Kidney (tissue), 14 donors: Measurements from ENCODE around the gene SFT2D1. TPM values are rescaled to one million over a fixed set of nuclear protein-coding genes. Genes with fewer than 3 reads are reported as not detected.

Experiments used
- DNase-seq, 5 donors: peaks; one replicate each; pipeline ENCODE4 v3.0.0-alpha.2; 2013 to 2020
- FAIRE-seq: peaks from 2 replicates; lab custom pipeline; 2012; peaks lifted over from hg19 to GRCh38; lab: Jason Lieb, UNC
- H3K27ac ChIP-seq, 2 donors: one replicate each; pipeline ENCODE4 v1.7.0; 2013; ENCODE audit warnings: low read depth in 2 of 2, low read length in 2 of 2, inconsistent platforms in 1 of 2
- H3K27me3 ChIP-seq: one replicate; pipeline ENCODE4 v1.7.1; 2013; ENCODE audit warnings: low read length, inconsistent platforms; ENCODE audit not compliant: control insufficient read depth, insufficient read depth
- H3K36me3 ChIP-seq, 3 donors: one replicate each; pipeline versions ENCODE4 v1.7.0 to v1.7.1; 2013; ENCODE audit warnings: low read length in 3 of 3, control low read depth in 1 of 3, inconsistent platforms in 1 of 3; ENCODE audit not compliant: insufficient read depth in 3 of 3, control insufficient read depth in 2 of 3
- H3K4me1 ChIP-seq, 3 donors: one replicate each; pipeline versions ENCODE4 v1.7.0 to v1.7.1; 2013; ENCODE audit warnings: low read length in 3 of 3, inconsistent platforms in 1 of 3, low read depth in 1 of 3; ENCODE audit not compliant: control insufficient read depth in 2 of 3, insufficient read depth in 2 of 3
- H3K4me3 ChIP-seq, 3 donors: one replicate each; pipeline versions ENCODE4 v1.7.0 to v1.8.1; 2013; ENCODE audit warnings: low read length in 3 of 3, control low read depth in 1 of 3, inconsistent platforms in 1 of 3
- H3K9ac ChIP-seq, 3 donors: one replicate each; pipeline versions ENCODE4 v1.7.0 to v1.7.1; 2013; ENCODE audit warnings: low read length in 3 of 3, control low read depth in 1 of 3, inconsistent platforms in 1 of 3
- H3K9me3 ChIP-seq, 3 donors: one replicate each; pipeline versions ENCODE4 v1.7.0 to v1.7.1; 2013; ENCODE audit warnings: low read length in 3 of 3, control low read depth in 1 of 3, inconsistent platforms in 1 of 3; ENCODE audit not compliant: control insufficient read depth in 2 of 3, insufficient read depth in 1 of 3
- CTCF ChIP-seq: IDR thresholded peaks from 3 replicates; pipeline ENCODE4 v1.5.1; 2012; ENCODE audit warnings: mild to moderate bottlenecking, moderate library complexity, borderline replicate concordance; ENCODE audit not compliant: insufficient read depth; ENCODE audit errors: extremely low read depth
- intact Hi-C: fragments of 100-400 bp; cut with DNase I; formaldehyde crosslinking; loops from one replicate; pipeline ENCODE4 v1.11.1; 2022
- polyA plus RNA-seq: library from polyadenylated mRNA; stranded (reverse); fragments of 350-450 nt; fragmentation: Illumina TruSeq; extraction: RNeasy Lipid Tissue Mini Kit (QIAGEN cat#74804); gene quantifications from one replicate; pipeline ENCODE4 v1.2.3, GENCODE V29; 2014; ENCODE audit warnings: low read depth, low replicate concordance; ENCODE audit not compliant: insufficient read depth
- total RNA-seq: library from RNA; stranded (reverse); fragmentation: NEBNext Ultra II Directional; extraction: Animal tissue kit (Norgen Biotek cat#: 25700); gene quantifications from one replicate; pipeline ENCODE4 v1.2.1, GENCODE V29; 2021
- donor health status: control.
- donor health status: control.
- donor health status: control.
- donor health status: control.
- donor health status: control.
- donor health status: DM: yes; HTN: yes; CAD: no.
- donor health status: Normal renal cell carcinoma (clear cell type).

The SFT2D1 gene
- total and polyA plus RNA-seq, 2 donors from 2014 or later, result 48.3 to 73.2 TPM

GRCh38 chr6:166335378-166336302 is 6.7 kb downstream of the SFT2D1 start:
- FAIRE-seq (no peak), DNase-seq (no peak)
- peaks cover 0 to 21% (median 1%) of the 10 kb centered on the region in 3 donors for H3K4me1 ChIP-seq
- intact Hi-C loops, result no loop called here
- H3K36me3 ChIP-seq, result peaks cover 0 to 15% (median 2%) of the 10 kb centered on the region in 3 donors
- H3K27me3 ChIP-seq, result no peaks in the 10 kb centered on the region
- TF ChIP-seq CTCF, result no peak
- no peak overlapping the region for H3K9ac ChIP-seq
- H3K9me3 ChIP-seq, result no peaks in the 10 kb centered on the region
- no peak overlapping the region for H3K4me3 ChIP-seq
- no peak overlapping the region for H3K27ac ChIP-seq

- no peaks in the 10 kb centered on the region for H3K27me3 ChIP-seq
- H3K4me1 ChIP-seq, result peaks cover 0 to 14% (median 0%) of the 10 kb centered on the region in 3 donors
- FAIRE-seq (no peak), DNase-seq (no peak)
- no peaks in the 10 kb centered on the region for H3K9me3 ChIP-seq
- H3K27ac ChIP-seq, result no peak overlapping the region
- H3K36me3 ChIP-seq, result peaks cover 0 to 15% (median 2%) of the 10 kb centered on the region in 3 donors
- TF ChIP-seq CTCF, result no peak
- intact Hi-C loops, result no loop called here
- H3K4me3 ChIP-seq, result no peak overlapping the region
- no peak overlapping the region for H3K9ac ChIP-seq
These were observed 7.5 kb downstream of the SFT2D1 start for GRCh38 chr6:166334878-166335277.

GRCh38 chr6:166333172-166333995 is 9.0 kb downstream of the SFT2D1 start:
- no peak overlapping the region for H3K9ac ChIP-seq
- H3K27me3 ChIP-seq, result no peaks in the 10 kb centered on the region
- peaks cover 0 to 4% (median 0%) of the 10 kb centered on the region in 3 donors for H3K4me1 ChIP-seq
- H3K4me3 ChIP-seq, result no peak overlapping the region
- DNase-seq, result no peak
- TF ChIP-seq CTCF, result no peak
- intact Hi-C loops, result no loop called here
- no peaks in the 10 kb centered on the region for H3K9me3 ChIP-seq
- peaks cover 0 to 15% (median 4%) of the 10 kb centered on the region in 3 donors for H3K36me3 ChIP-seq
- no peak overlapping the region for H3K27ac ChIP-seq
- no peak for FAIRE-seq
